Astrocyte of the cerebellum (primary cell): ENCODE measurements around the gene SMAD6.

Experiments
- DNase-seq: peaks from one replicate; pipeline ENCODE4 v3.0.0-alpha.2; 2011; ENCODE audit warnings: low read depth
- H3K4me3 ChIP-seq: 2 replicates; pipeline ENCODE4 v1.5.1; 2011; ENCODE audit warnings: mild to moderate bottlenecking, low read depth, low read length, moderate library complexity
- in situ Hi-C: cut with HindIII; loops from 2 replicates; pipeline ENCODE4 v1.10.0; 2017; ENCODE audit warnings: low sequenced_read_pairs
- TF ChIP-seq, protein P1 (sequence below): IDR thresholded peaks from 2 replicates; pipeline ENCODE4 v1.5.1; 2012; ENCODE audit warnings: low read length, low read depth, moderate library complexity, mild to moderate bottlenecking; ENCODE audit errors: missing control alignments

SMAD6 gene

DNA sequence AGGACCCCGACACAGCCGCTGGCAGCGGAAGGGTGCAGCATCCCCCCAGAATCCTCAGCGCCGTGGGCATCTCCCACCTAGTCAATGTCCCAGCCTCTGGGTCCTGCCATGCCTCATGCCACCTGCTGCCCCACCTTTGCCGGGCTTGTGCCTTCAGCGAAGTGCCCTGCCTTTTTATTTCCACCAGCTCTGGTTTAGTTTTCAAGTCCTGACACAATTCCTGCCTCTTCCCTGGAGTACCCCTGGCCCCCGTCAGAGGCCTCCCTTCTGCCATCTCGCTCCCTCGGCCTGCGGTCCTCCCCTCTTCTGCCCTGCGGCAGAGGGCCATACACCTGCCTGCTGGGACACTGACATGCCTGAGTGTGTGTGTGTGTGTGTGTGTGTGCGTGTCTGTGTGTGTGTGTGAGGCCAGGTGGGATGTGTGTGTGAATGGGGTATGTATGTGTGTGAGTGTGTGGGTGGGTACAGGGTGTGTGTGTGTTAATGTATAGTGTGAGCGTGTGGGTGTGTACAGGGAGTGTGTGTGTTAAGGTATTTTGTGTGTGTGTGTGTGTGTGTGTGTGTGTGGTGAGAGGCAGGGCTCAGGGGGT is 129.9 kb downstream of the SMAD6 start:
- TF ChIP-seq, protein P1, sequence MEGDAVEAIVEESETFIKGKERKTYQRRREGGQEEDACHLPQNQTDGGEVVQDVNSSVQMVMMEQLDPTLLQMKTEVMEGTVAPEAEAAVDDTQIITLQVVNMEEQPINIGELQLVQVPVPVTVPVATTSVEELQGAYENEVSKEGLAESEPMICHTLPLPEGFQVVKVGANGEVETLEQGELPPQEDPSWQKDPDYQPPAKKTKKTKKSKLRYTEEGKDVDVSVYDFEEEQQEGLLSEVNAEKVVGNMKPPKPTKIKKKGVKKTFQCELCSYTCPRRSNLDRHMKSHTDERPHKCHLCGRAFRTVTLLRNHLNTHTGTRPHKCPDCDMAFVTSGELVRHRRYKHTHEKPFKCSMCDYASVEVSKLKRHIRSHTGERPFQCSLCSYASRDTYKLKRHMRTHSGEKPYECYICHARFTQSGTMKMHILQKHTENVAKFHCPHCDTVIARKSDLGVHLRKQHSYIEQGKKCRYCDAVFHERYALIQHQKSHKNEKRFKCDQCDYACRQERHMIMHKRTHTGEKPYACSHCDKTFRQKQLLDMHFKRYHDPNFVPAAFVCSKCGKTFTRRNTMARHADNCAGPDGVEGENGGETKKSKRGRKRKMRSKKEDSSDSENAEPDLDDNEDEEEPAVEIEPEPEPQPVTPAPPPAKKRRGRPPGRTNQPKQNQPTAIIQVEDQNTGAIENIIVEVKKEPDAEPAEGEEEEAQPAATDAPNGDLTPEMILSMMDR = no peak
- in situ Hi-C loops = no loop called here
- H3K4me3 ChIP-seq = no peak overlapping the region
- no peak for DNase-seq
